Fibroblast of skin of scalp (primary cell): ENCODE data around the gene TRIM46.
A peak's percentile ranks its signal among the peaks of the same experiment; 100 is the strongest.
"Not testable (repeated sequence)": the region's sequence is repeated elsewhere in the genome, so short reads cannot be mapped to it uniquely, and the experiment has no call there.

Experiments used
- DNase-seq: peaks from one replicate; pipeline ENCODE4 v3.0.0-alpha.2; 2013

Gene TRIM46

DNA sequence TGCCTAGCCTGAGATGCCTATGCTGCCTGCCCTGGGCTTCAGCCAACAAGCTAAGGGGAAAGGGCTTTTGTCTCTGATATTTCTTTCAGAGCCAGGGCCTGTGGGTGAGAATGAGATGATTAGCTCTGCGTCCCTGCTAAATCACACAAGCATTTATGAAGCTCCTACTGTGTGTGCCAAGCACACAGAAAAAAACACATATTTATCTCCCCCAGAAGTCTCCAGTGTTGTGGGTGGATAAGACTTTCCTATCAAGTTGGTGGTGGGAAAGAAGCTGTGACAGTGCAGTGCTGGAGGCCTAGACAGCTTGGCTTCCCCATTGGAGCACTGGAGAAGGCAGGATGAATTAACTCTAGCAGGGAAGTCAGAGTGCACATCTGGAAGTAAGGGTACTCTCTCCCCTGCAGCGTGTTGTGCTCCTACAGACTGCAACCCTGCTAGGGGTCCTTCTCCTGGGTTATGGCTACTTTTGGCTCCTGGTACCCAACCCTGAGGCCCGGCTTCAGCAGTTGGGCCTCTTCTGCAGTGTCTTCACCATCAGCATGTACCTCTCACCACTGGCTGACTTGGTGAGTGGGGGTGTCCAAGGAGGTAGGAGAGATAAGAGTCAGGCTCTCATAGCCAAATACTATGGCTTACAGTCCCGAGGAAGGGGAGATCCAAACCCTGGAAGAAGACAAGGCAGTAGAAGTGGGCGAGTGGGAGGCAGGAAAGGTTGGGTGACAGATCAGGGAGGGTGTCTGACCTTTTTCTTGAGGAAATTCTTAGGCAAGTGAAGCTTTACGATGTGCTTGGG, 36.3 kb upstream of the TRIM46 start:
- DNase-seq = no peak

DNA sequence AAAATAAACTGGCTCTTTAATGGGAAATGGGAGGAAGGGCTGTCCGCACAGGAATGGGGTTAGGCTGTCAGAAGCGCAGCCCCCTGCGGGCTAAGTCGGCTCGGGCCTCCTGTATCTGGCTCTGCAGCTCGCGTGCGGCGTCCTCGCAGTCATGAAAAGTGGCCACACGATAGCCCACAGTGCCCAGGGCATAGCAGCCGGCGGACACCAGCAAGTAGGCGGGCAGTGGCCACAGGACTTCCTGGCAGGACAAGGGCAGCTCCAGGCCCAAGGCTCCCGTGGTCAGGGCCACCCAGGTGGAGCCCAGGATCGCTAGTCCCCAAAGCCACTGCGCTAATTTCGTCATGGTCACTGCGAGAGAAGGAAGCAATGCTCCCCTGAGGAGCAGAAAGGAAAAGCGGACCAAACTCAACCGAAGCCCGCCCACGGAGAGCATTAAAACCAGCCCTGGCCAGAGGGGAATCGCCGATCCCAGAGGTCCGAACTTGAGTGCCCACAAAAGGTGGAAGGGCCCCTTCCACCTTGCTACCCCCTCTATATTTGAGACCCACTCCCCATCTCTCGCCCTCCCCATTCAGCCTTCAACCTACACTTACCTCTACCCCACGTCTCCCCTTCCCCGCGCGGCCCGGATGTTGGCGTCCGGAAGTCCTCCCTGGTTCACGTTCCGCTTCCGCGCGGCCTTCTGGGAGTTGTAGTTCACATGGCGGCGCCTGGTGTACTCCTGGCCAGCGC, 33.6 kb upstream of the TRIM46 start, which contains the start of gene DPM3:
DPM3 (minus strand) TSS at position 637 of the 735 bp plus-strand sequence; CDS start at position 346, 291 bp downstream.
- DNase-seq = peak; percentile 77

DNA sequence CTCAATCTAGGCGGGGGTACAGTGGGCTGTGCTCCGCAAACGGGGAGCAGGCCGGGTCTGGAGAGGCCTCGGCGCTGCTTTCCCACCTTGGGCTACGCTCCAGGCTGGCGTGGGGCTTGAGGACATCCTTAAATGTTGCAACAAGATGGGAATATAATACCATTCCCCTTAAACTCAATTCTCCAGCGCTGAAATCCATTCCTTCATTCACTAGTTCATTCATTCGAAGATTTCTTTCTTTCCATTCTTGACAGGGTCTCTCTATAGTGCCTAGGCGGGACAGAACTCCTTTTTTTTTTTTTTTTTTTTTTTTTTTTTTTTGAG, 33.1 kb upstream of the TRIM46 start:
- no peak for DNase-seq

DNA sequence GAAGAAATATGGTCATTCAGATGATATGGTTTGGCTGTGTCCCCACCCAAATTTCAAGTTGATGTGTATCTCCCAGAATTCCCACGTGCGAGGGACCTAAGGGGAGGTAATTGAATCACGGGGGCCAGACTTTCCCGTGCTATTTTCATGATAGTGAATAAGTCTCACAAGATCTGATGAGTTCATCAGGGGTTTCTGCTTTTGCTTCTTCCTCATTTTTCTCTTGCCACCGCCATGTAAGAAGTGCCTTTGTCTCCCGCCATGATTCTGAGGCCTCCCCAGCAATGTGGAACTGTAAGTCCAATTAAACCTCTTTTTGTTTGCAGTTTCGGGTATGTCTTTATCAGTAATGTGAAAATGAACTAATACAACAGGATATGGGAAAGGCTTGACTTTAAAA, 31.9 kb upstream of the TRIM46 start:
- DNase-seq = no peak

DNA sequence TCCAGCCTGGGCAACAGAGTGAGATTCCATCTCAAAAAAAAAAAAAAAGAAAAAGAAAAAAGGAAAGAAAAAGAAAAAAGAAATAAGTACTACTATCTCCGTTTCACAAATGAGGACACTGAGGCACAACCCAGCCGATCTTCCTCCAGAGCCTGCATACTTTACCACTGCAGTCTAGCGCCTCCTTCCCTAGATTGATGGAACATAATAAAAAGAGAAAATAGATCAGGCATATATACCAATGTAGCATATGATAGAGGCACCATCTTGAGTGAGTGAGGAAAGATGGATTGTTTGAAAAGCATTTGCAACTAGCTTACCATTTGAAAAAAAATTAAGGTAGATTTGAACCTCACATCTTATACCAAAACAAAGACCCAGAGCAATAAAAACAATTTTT, 28.2 kb upstream of the TRIM46 start:
- DNase-seq = no peak

DNA sequence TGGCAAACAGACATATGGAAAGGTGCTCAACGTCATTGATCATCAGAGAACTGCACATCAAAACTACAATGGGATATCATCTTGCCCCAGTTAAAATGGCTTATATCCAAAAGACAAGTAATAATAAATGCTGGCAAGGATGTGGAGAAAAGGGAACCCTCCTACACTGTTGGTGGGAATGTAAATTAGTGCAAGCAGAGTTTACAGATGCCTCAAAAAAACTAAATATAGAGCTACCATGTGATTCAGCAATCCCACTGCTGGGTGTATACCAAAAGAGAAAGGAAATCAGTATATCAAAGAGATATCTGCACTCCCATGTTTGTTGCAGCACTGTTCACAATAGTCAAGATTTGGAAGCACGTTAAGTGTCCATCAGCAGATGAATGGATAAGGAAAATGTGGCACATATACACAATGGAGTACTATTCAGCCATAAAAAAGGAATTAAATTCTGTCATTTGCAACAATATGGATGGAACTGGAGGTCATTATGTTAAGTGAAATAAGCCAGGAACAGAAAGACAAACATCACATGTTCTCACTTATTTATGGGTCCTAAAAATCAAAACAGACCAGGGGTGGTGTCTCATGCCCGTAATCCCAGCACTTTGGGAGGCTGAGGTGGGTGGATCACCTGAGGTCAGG, 17.5 kb upstream of the TRIM46 start:
- DNase-seq = not testable (repeated sequence)

DNA sequence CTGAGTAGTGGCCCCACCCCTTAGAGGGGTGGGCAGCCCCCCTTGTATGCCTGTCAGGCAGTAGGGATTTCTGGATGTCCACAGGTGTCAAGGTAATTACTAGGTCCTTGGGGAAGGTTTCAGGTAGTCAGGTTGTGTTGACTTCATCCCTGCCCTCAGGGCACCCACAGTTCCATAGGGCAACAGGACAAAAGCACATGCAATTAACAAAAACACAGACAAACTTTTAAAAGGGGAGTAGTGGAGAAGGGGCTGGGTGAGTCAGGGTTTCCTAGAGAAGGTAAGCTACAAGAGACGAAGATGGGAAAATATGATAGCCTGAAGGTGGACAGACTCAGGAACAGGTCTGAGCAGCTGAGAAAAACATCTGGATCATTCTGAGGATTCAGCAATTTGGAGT, 14.7 kb upstream of the TRIM46 start:
- DNase-seq = no peak

DNA sequence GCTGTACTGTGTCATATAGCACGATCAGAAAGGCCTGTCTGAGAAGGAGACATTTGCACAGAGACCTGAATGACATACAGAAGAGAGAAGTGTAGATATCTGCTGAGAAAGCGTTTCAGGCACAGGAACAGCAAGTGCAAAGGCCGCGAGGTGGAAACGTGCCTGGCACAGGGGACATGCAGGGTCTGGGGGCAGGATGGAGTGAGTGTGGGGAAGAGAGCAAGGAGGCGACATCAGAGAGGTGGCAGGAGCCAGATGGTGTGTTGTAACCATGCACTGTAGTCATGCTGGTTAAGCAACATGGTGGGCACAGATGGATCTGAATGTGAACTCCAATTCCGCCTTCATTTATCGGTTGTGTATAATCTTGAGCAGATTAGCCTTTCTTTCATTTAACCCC, 13.5 kb upstream of the TRIM46 start:
- DNase-seq = no peak

DNA sequence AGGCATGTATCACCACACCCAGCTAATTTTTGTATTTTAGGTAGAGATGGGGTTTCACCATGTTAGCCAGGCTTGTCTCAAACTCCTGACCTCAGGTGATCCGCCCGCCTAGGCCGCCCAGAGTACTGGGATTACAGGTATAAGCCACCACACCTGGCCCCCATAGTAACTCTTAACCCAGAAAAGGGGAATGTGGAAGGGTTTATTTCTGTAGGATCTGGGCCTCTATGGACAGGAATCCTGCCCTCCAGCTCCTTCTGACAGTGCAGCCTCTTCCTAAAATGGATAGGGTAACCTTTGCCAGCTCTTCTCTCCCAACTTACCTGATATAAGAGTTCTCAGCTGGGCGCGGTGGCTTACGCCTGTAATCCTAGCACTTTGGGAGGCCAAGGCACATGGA, 11.0 kb upstream of the TRIM46 start:
- not testable (repeated sequence) for DNase-seq

DNA sequence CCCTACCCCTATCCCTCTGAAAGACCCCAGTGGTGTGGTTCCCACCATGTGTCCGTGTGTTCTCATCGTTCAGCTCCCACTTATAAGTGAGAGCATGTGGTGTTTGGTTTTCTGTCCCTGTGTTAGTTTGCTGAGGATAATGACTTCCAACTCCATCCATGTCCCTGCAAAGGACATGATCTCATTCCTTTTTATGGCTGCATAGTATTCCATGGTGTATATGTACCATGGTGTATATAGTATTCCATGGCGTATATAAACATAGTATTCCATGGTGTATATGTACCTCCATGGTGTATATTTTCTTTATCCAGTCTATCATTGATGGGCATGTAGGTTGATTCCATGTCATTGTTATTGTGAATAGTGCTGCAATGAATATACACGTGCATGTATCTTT, 9.9 kb upstream of the TRIM46 start:
- not testable (repeated sequence) for DNase-seq

DNA sequence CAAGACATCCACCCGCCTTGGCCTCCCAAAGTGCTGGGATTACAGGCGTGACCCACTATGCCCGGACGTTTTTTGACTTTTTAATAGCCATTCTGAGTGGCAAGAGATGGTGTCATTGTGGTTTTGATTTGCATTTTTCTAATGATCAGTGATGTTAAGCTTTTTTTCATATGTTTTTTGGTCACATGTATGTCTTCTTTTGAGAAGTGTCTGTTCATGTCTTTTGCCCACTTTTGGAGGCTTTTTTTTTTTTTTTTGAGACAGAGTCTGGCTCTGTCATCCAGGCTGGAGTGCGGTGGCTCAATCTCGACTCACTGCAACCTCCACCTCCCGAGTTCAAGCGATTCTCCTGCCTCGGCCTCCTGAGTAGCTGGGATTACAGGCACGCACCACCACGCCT, 9.0 kb upstream of the TRIM46 start:
- not testable (repeated sequence) for DNase-seq

DNA sequence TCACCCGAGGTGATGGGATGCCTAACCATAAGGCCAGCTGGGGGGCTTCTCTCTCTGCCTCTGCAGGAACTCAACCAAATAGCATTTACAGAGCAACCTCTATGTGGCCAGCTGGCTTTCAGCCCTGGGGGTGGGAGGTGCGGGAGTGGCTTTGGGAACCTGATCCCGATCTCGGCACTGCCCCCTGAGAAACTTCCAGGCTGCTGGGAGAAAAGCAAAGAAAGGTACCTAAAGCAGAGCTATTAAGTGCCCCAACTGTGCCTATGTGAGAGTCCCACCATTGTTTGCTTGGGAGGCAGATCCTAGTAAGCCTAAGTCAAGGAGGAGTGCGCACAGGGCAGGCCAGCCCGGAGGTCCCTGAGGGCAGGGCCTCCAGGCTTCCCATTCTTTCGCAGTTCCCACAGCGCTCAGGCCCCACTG, 7.6 kb upstream of the TRIM46 start:
- DNase-seq = no peak

DNA sequence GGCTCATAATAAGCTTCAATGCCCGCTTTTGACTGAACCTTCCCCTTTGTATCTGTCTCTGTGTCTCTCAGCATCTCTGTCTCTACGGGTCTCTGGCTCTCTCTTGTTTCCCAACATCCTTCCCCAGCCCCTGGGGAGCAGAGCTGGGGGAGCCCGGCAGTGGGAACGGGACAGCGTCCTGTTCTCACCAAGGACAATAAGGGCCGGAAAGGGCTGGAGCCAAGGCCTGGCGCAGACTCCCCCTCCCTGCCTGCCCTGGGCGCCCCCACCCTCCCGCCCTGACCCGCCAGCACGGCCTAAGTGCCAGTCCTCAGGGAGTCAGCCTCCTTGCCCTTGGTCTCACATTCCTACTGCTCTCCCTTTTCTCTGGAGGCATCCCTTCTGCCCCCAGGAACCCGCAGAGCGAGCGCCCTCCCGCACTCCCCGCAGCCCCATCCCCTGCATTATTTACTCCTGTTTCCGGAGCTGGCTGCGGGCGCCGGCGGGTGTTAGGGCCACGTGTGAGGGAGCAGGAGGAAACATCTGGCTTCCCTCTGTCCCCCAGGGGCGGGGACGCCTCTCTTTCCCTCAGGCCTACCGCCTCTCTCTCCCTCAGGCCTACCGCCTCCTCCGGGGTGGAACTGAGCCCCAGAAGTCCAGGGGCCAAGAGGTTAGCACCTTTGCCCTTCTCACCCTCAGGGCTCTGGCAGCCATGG, 7.0 kb upstream of the TRIM46 start:
- no peak for DNase-seq

DNA sequence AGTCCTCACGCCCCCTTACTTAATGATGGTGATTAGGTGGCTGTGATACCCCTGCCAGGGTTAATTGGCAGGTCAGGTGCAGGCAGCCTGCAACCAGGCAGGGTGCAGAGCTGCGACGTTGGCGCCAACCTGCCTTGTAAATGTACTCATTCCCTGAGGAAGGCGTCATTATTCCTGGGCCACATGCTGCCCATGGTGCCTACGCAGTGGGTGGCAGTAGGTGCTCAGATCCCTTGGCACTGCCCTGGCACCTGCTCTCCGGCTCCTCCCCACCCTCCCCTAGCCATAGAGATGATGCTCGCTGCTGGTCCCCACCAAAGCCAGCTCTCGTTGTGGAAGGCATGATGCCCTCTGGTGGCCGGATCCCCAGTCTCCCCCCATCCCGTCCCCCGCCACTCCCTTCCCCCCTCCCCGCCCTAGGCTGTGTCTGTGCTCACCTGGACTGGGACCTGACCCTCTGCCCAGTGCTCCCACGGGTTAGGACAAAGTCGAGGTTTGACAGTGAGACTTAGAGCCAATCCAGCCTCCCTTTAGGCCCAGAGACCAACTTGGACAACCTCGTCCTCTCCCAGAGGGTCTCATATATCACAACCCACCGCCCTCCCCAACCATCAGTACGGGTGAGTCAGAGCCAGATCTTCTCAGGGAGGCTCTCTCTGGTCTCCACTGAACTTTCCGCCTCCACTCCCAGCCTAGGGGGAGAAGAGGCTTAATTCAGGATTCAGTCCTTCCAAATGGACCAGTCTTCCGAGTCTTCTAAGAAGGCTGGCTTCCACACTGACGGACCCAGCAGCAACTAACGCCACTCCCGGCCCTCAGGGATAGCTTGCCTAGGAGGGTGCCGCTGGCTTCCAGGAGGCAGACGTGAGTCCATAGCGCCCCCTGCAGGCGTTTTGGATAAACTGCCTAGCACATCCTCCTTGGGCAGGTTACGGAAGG, 6.2 kb upstream of the TRIM46 start:
- peak; percentile 82 for DNase-seq

DNA sequence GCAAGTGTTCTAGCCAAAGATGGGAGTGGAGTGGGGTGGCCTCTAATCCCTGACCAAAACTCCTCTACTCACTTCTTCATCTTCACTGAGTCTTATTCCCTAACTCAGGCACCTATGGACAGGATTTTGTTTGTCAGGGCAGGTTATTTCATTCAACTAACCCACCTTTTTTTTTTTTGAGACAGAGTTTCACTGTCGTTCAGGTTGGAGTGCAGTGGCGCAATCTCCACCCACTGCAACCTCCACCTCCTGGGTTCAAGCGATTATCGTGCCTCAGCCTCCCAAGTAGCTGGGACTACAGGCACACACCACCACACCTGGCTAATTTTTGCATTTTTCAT, 5.6 kb upstream of the TRIM46 start:
- DNase-seq = not testable (repeated sequence)

DNA sequence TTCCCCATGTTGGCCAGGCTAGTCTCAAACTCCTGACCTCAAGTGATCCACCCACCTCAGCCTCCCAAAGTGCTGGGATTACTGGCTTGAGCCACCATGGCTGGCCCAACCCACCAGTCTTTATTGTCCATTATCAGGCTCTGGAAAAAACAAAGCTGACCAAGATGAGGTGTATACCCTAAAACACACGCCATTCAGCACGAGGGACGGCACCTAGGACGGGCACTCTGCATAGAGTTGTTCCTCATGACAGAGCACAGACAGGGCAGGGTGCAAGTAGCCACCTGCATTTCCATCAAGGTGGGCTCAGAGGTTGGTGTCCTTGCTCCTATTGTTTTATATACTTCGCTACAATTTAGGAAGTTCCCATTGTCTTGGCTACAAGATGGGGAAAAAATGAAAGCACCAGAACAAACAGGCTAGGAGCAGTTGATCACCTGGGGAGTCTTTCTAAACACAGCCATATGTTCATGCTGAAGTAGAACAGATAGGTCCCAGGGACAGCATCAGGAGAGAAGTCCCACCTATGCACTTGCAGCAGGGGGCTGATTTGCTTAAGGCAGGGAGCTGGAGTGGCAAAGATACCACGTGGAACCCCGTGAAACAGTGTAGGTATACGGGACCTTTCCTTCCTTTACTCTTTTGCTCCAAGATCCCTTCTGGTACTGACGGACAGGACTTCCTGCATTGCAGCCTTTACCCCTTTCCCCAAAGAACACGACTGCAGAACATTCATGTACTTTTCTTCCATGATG, 5.0 kb upstream of the TRIM46 start:
- no peak for DNase-seq

DNA sequence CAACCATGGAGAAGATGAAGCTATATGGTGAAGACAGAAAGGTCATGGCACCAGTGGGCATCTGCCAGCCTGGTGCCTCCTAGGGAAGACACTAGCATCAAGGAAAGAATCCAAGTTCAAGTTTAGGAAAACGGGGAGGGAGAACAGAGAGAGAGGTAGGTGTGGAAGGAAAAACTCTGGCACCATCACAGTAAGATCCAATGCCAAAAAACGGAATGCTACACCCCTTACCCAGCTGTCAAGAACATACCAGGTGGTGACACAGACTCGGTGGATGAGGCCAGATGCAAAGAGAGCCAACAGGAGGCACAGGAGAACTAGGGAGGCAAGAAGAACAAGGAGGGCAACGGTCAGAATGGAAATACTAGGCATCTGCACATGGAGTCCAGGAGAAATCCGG, 4.1 kb upstream of the TRIM46 start:
- DNase-seq = no peak

DNA sequence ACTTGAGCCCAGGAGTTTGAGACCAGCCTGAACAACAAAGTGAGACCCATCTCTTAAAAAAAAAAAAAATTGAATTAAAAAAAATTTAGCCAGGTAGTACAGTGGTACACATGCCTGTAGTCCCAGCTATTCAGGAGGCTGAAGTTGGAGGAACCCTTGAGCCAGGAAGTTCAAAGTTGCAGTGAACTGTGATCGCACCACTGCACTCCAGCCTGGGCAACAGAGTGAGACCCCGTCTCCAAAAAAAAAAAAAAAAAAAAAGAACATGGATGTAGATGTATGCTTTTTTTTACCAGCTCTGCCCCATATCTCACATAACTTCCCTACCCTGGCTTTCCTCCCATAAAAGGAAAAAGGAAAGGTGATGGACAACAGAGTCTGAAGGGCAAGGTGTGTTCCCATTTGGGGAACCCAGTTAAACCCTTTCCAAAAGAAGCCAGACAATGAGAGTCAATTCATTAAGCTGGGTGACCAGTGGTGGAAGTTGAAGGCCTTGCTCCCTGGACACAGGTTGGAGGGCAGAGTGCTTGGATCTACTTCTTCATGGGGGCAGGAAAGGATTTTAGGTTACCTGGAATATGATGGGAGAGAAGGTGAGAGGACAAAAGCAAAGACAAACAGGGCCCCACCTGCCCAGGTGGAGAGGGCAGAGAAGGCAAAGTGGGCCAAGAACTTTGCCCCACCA, 3.4 kb upstream of the TRIM46 start:
- DNase-seq = no peak

DNA sequence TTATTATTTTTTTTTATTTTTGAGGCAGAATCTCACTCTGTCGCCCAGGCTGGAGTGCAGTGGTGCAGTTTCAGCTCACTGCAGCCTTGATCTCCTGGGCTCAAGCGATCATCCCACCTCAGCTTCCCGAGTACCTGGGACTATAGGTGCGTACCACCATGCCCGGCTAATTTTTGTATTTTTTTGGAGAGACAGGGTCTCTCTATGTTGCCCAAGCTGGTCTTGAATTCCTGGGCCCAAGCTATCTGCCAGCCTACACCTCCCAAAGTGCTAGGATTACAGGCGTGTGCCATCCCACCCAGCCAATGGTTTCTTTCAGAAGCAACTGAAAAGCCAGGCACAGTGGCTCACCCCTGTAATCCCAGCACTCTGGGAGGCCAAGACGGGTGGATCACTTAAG, 2.8 kb upstream of the TRIM46 start:
- no peak for DNase-seq
